ENCODE measurements around the gene PIH1D2.

- no peak for TF ChIP-seq NFRKB (IDR thresholded peaks at IDR 0.05)
- TF ChIP-seq FOXK2 (IDR thresholded peaks at IDR 0.05): no peak
- no peak for TF ChIP-seq SP1 (IDR thresholded peaks at IDR 0.05)
- no peak for TF ChIP-seq L3MBTL2 (conservative IDR thresholded peaks at IDR 0.05)
- TF ChIP-seq ZNF384 (IDR thresholded peaks at IDR 0.05): no peak
- TF ChIP-seq CTBP1 (IDR thresholded peaks at IDR 0.05; ENCODE audit: borderline replicate concordance): no peak
- no peak for TF ChIP-seq FOXM1 (IDR thresholded peaks at IDR 0.05; ENCODE audit: borderline replicate concordance)
- TF ChIP-seq BHLHE40 (IDR thresholded peaks at IDR 0.05; ENCODE audit: borderline replicate concordance): no peak
- TF ChIP-seq LEF1 (IDR thresholded peaks at IDR 0.05; ENCODE audit: borderline replicate concordance): no peak
- TF ChIP-seq ARNT (IDR thresholded peaks at IDR 0.05): no peak
- no peak for TF ChIP-seq TARDBP (IDR thresholded peaks at IDR 0.05)
- TF ChIP-seq SUZ12 (IDR thresholded peaks at IDR 0.05): no peak
- TF ChIP-seq, protein P1, sequence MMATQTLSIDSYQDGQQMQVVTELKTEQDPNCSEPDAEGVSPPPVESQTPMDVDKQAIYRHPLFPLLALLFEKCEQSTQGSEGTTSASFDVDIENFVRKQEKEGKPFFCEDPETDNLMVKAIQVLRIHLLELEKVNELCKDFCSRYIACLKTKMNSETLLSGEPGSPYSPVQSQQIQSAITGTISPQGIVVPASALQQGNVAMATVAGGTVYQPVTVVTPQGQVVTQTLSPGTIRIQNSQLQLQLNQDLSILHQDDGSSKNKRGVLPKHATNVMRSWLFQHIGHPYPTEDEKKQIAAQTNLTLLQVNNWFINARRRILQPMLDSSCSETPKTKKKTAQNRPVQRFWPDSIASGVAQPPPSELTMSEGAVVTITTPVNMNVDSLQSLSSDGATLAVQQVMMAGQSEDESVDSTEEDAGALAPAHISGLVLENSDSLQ (IDR thresholded peaks at IDR 0.05): no peak
- no peak for TF ChIP-seq ELF4 (IDR thresholded peaks at IDR 0.05)
Measured at GRCh38 chr11:112044961-112045360, 28.9 kb downstream of the PIH1D2 start.
